BE2C (cell line): ENCODE data around the gene BBS12.

Source experiments
- DNase-seq: peaks from one replicate; pipeline ENCODE4 v3.0.0-alpha.2; 2020
- H3K27me3 ChIP-seq: fragments of 250-450 bp; sonication (Bioruptor Pico); 2 replicates; pipeline ENCODE4 v1.5.1; 2020; ENCODE audit warnings: mild to moderate bottlenecking
- H3K36me3 ChIP-seq: fragments of 250-450 bp; sonication (Bioruptor Pico); 2 replicates; pipeline ENCODE4 v1.5.1; 2020; ENCODE audit warnings: mild to moderate bottlenecking
- H3K4me1 ChIP-seq: fragments of 250-450 bp; sonication (Bioruptor Pico); 2 replicates; pipeline ENCODE4 v1.5.1; 2020
- H3K4me3 ChIP-seq: 2 replicates; pipeline ENCODE4 v1.5.1; 2011; ENCODE audit warnings: low read depth, low read length
- H3K9me3 ChIP-seq: fragments of 250-450 bp; sonication (Bioruptor Pico); 2 replicates; pipeline ENCODE4 v1.5.1; 2020
- CTCF ChIP-seq: IDR thresholded peaks from 2 replicates; pipeline ENCODE4 v1.5.1; 2012; ENCODE audit warnings: mild to moderate bottlenecking, low read depth, low read length

Gene BBS12

DNA sequence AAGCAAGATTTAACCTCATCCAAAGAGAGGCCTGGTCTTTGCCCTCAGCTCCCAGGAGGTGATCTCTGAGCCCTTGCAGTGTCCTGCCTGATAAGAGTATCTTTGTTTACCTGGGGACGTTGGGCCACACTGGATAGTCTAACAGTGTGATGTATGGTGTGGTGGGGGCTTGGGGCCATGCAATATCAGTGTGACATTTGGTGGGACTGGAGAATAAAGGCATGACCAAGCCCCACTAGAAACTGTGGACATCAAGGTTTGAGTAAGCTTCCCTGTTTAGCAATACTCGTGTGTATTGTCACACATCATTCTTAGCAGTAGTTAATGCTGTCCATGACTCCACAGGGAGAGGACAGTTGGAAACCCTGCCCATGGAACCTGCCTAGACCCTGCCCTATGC lies 34.4 kb downstream of the BBS12 start:
- Histone ChIP-seq H3K4me1 (no peaks in the 10 kb centered on the region), H3K27me3 (no peaks in the 10 kb centered on the region), H3K36me3 (no peaks in the 10 kb centered on the region), H3K4me3 (no peak overlapping the region), H3K9me3 (no peaks in the 10 kb centered on the region)
- DNase-seq, result no peak
- no peak for TF ChIP-seq CTCF

GRCh38 chr4:122771724-122772123 lies 39.2 kb downstream of the BBS12 start:
- no peaks in the 10 kb centered on the region for H3K9me3 ChIP-seq
- no peak overlapping the region for H3K4me3 ChIP-seq
- H3K36me3 ChIP-seq, result no peaks in the 10 kb centered on the region
- DNase-seq, result no peak
- no peak for TF ChIP-seq CTCF
- H3K27me3 ChIP-seq, result no peaks in the 10 kb centered on the region
- H3K4me1 ChIP-seq, result peaks cover 4% of the 10 kb centered on the region; the same call in 1 of the 2 replicates

DNA sequence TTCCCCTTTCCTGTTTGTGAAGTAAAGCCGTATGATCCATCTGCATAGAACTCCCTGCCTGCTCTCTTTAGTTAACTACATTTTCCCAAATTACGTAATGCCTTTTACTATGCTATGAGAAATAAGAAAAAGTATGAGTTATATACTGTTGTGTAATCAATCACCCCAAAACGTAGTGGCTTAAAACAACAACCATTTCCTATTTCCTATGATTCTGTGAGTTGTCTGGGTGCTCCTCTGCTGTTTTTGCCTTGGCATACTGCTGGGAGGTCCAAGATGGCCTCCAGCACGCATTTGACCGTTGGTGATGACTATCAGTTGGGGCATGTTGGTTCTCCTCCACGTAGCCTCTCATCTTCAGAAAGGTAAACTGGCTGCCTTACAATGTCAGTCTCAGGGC lies 39.8 kb downstream of the BBS12 start:
- H3K4me3 ChIP-seq, result no peak overlapping the region
- H3K9me3 ChIP-seq, result no peaks in the 10 kb centered on the region
- H3K27me3 ChIP-seq, result no peaks in the 10 kb centered on the region
- no peaks in the 10 kb centered on the region for H3K36me3 ChIP-seq
- no peak for DNase-seq
- peaks cover 4% of the 10 kb centered on the region; the same call in 1 of the 2 replicates for H3K4me1 ChIP-seq
- TF ChIP-seq CTCF, result no peak

DNA sequence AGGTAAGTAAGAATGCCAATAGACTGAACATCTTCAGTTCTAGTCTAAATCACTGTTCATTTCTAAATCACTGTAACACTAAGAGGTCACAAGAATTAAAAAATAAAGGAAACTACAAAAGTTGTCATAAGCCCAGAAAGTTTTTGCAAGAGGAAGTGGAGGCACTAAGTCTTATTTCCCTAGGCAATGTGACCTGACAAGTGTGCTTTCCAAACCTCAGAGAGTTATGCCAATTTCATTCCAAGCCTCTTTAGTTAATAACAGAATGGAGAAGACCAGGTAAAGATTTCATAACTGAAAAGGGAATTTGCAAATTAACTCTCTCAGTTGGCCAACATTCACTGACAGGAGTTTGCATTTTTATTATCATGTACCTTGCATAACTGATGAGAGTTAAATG lies 40.5 kb downstream of the BBS12 start:
- DNase-seq, result no peak
- H3K36me3 ChIP-seq, result no peaks in the 10 kb centered on the region

GRCh38 chr4:122775039-122775438 lies 42.5 kb downstream of the BBS12 start:
- Histone ChIP-seq H3K9me3 (no peaks in the 10 kb centered on the region), H3K4me3 (no peak overlapping the region), H3K4me1 (peaks cover 4% of the 10 kb centered on the region; the same call in 1 of the 2 replicates), H3K27me3 (no peaks in the 10 kb centered on the region), H3K36me3 (no peaks in the 10 kb centered on the region)
- no peak for DNase-seq
- TF ChIP-seq CTCF, result no peak

More for the DNA sequence above, 40.5 kb downstream of the BBS12 start:
- Histone ChIP-seq H3K4me3 (no peak overlapping the region), H3K9me3 (no peaks in the 10 kb centered on the region), H3K4me1 (peaks cover 4% of the 10 kb centered on the region; the same call in 1 of the 2 replicates), H3K27me3 (no peaks in the 10 kb centered on the region)
- no peak for TF ChIP-seq CTCF

DNA sequence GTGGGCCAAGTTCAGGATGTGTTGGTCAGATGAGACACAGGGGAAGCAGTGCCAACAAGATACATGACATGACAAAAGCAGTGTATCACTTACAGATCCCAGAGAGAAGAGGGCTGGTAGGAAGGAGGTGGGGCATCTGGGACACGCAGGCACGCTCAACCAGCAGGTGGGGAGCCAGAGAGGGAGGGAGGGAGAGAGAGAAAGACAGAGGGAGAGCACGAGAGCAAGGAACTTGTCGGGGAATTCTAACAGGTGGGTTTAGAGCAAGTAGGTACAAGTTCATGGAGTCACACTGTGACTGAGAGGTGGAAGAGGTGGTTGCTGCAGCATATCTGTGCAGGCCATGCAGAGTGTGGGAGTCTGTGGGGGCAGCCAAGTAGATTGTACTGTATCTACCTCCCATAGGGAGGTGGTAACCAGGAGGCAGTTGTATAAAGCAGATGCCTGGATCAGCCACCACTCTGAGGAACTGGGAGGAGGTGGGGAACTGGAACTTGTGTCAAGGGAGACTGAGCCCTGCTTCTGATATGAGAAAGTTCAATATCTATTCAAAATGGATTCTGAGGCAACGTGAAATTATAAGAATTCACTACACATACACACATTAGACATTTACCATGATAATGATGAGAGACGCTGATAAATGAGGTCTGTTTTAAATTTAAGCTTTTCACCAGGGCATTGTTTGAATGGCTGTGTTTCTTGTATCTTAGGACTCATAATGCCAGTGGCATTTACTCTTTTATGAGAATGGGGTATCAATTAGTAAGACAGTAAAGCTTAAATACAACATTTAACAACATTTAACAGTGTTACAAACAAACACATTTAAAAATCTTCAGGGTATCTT lies 43.7 kb downstream of the BBS12 start:
- Histone ChIP-seq H3K36me3 (no peaks in the 10 kb centered on the region), H3K9me3 (no peaks in the 10 kb centered on the region), H3K4me1 (peaks cover 4% of the 10 kb centered on the region; the same call in 1 of the 2 replicates), H3K4me3 (no peak overlapping the region), H3K27me3 (no peaks in the 10 kb centered on the region)
- peak; percentile 21 for DNase-seq
- TF ChIP-seq CTCF, result no peak
